ENCODE measurements around the gene MOXD1.

Gene MOXD1

GRCh38 chr6:132247381-132248159 is 153.7 kb downstream of the MOXD1 start:
- DNase-seq (ENCODE audit: insufficient read length, low spot score) (no peak), FAIRE-seq (no peak)

GRCh38 chr6:132246632-132247270 is 154.5 kb downstream of the MOXD1 start:
- DNase-seq (ENCODE audit: insufficient read length, low spot score) (no peak), FAIRE-seq (no peak)

GRCh38 chr6:132246120-132246617 is 155.1 kb downstream of the MOXD1 start:
- no peak for DNase-seq (ENCODE audit: insufficient read length, low spot score)
- no peak for FAIRE-seq

Measured in GM19239 (cell line).